Activated CD4-positive, alpha-beta T cell treated with anti-CD3 and anti-CD28 coated beads, Interleukin-2, amount 10 ng/mL, durations not matched to agents 24 days and 14 days (primary cell): Measurements from ENCODE around the gene PIKFYVE. TPM values are rescaled to one million over a fixed set of nuclear protein-coding genes. Genes with fewer than 3 reads are reported as not detected.
"Not testable (repeated sequence)": the region's sequence is repeated elsewhere in the genome, so short reads cannot be mapped to it uniquely, and the experiment has no call there.

ENCODE experiments used
- DNase-seq: peaks from one replicate; pipeline ENCODE4 v3.0.0; 2022
- H3K27ac Mint-ChIP-seq: one replicate; pipeline ENCODE4 v1.8.0; 2022; ENCODE audit warnings: mild to moderate bottlenecking, mixed read lengths
- H3K27me3 Mint-ChIP-seq: one replicate; pipeline ENCODE4 v1.8.0; 2022; ENCODE audit warnings: mixed read lengths
- H3K36me3 Mint-ChIP-seq: one replicate; pipeline ENCODE4 v1.8.0; 2022; ENCODE audit warnings: low read depth, mild to moderate bottlenecking, mixed read lengths
- H3K4me1 Mint-ChIP-seq: one replicate; pipeline ENCODE4 v1.8.0; 2021; ENCODE audit warnings: mixed read lengths
- H3K4me3 Mint-ChIP-seq: one replicate; pipeline ENCODE4 v1.8.0; 2022; ENCODE audit warnings: mild to moderate bottlenecking, moderate library complexity, mixed read lengths
- H3K9me3 Mint-ChIP-seq: one replicate; pipeline ENCODE4 v1.8.0; 2021; ENCODE audit warnings: mixed read lengths
- intact Hi-C: fragments of 100-400 bp; cut with micrococcal nuclease; formaldehyde crosslinking; loops from one replicate; pipeline ENCODE4 v1.15.1; 2023
- total RNA-seq: library from RNA; stranded (reverse); gene quantifications from 2 replicates; pipeline ENCODE4 v1.2.3, GENCODE V29; 2022

PIKFYVE gene
- total RNA-seq, 1 donor from 2014 or later = 29.4 TPM

DNA sequence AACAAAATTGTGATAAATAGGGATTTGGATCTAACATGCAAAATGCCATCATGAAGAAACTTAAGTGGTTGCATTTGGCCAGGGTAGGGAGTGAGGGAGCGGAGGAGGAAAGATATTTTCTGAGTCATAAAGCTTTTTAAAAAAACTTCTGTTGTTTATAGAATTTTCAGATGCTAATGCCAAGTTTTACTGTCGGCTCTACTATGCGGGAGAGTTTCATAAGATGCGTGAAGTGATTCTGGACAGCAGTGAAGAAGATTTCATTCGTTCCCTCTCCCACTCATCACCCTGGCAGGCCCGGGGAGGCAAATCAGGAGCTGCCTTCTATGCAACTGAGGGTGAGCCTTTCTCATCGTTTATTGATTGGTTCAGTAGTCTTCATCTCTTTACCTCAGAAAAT lies 84.6 kb downstream of the PIKFYVE start:
- no peak for DNase-seq
- intact Hi-C loops = no loop called here
- Mint-ChIP-seq H3K36me3 (peaks cover 64% of the 10 kb centered on the region), H3K27ac (no peak overlapping the region), H3K9me3 (no peaks in the 10 kb centered on the region), H3K4me1 (no peaks in the 10 kb centered on the region), H3K4me3 (no peak overlapping the region), H3K27me3 (no peaks in the 10 kb centered on the region)

- H3K36me3 Mint-ChIP-seq = peaks cover 59% of the 10 kb centered on the region
- no peaks in the 10 kb centered on the region for H3K27me3 Mint-ChIP-seq
- DNase-seq = no peak
- H3K27ac Mint-ChIP-seq = no peak overlapping the region
- no peak overlapping the region for H3K4me3 Mint-ChIP-seq
- intact Hi-C loops = no loop called here
- H3K9me3 Mint-ChIP-seq = no peaks in the 10 kb centered on the region
- H3K4me1 Mint-ChIP-seq = peaks cover 2% of the 10 kb centered on the region
Observed at GRCh38 chr2:208352644-208353567, 86.9 kb downstream of the PIKFYVE start.

DNA sequence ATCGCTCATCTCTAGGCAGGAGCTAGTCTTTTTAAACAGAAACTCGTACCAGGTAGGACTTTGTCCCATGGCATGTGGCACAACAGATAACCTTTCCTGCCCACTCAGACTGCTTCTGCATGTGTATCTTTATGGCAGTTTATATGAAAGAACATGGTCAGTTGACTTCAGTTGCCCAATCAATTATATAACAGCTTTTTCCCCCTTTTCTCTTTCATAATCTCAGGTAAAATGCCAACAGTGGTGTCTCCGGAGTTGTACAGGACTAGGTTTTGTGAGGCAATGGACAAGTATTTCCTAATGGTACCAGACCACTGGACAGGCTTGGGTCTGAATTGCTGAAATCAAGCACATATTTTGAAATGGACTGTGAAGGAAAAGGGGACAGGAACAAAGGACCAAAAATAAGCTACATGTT lies 88.9 kb downstream of the PIKFYVE start:
- peaks cover 55% of the 10 kb centered on the region for H3K36me3 Mint-ChIP-seq
- intact Hi-C loops = no loop called here

GRCh38 chr2:208356420-208356819 lies 90.4 kb downstream of the PIKFYVE start:
- intact Hi-C loops, H3K27ac Mint-ChIP-seq, H3K27me3 Mint-ChIP-seq, H3K4me1 Mint-ChIP-seq, DNase-seq, H3K9me3 Mint-ChIP-seq, H3K4me3 Mint-ChIP-seq: not testable (repeated sequence)
- peaks cover 47% of the 10 kb centered on the region for H3K36me3 Mint-ChIP-seq

More for the DNA sequence above, 88.9 kb downstream of the PIKFYVE start:
- peaks cover 2% of the 10 kb centered on the region for H3K4me1 Mint-ChIP-seq
- no peak overlapping the region for H3K27ac Mint-ChIP-seq
- no peak overlapping the region for H3K4me3 Mint-ChIP-seq
- DNase-seq = no peak
- no peaks in the 10 kb centered on the region for H3K27me3 Mint-ChIP-seq
- no peaks in the 10 kb centered on the region for H3K9me3 Mint-ChIP-seq

GRCh38 chr2:208356846-208357574 lies 91.0 kb downstream of the PIKFYVE start:
- Mint-ChIP-seq H3K9me3 (no peaks in the 10 kb centered on the region), H3K27me3 (no peaks in the 10 kb centered on the region), H3K36me3 (peaks cover 43% of the 10 kb centered on the region), H3K4me3 (no peak overlapping the region), H3K4me1 (peaks cover 2% of the 10 kb centered on the region), H3K27ac (no peak overlapping the region)
- intact Hi-C loops = no loop called here
- DNase-seq = no peak

DNA sequence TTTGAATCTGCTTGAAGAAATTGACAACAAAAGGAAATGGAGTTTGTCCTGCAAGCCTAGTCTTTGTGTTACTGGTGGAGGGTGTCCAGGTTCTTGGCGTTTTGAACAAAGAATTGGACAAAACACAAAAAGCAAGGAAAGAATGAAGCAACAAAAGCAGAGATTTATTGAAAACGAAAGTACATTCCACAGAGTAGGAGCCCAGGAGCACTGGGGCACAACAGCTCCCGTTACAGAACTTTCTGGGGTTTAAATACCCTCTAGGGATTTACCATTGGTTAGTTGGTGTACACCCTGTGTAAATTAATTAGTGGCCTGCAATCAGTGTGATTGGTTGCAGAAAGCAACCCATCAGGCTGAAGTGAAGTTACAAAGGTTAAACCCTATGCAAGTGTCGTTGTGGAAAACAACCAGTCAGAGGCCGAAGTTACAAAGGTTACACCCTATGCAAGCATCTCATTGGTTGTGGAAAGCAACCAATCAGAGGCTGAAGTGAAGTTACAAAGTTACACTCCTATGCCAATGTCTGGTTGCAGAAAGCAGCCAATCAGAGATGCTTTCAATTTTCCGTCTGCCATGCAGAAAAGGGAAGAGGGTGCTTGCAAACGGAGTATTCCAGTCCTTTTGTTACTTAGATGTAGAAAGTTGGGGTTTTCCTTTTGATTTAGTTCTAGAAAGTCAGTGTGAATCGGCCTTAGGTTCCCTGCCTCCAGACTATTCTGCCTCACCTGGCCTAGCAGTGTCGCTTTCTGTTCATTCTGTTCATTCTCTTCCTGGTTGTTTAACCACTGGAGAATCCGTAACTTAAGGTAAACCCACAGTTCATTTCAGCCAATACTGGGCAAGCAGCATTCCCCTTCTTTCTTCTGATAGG lies 92.9 kb downstream of the PIKFYVE start:
- peaks cover 7% of the 10 kb centered on the region for H3K4me1 Mint-ChIP-seq
- intact Hi-C loops = no loop called here
- peaks cover 25% of the 10 kb centered on the region for H3K36me3 Mint-ChIP-seq
- H3K9me3 Mint-ChIP-seq = peaks cover 3% of the 10 kb centered on the region
- no peak for DNase-seq
- peak overlapping the region; percentile 10 for H3K27ac Mint-ChIP-seq
- no peak overlapping the region for H3K4me3 Mint-ChIP-seq
- H3K27me3 Mint-ChIP-seq = no peaks in the 10 kb centered on the region

- Mint-ChIP-seq H3K27me3 (peaks cover 6% of the 10 kb centered on the region), H3K4me1 (peaks cover 7% of the 10 kb centered on the region), H3K9me3 (peaks cover 3% of the 10 kb centered on the region), H3K36me3 (peaks cover 22% of the 10 kb centered on the region), H3K4me3 (no peak overlapping the region), H3K27ac (no peak overlapping the region)
- DNase-seq = peak; percentile 60
- intact Hi-C loops = no loop called here
Observed at GRCh38 chr2:208359632-208359986, 93.6 kb downstream of the PIKFYVE start.

GRCh38 chr2:208360259-208361076 lies 94.4 kb downstream of the PIKFYVE start:
- intact Hi-C loops = no loop called here
- H3K4me3 Mint-ChIP-seq = no peak overlapping the region
- peaks cover 14% of the 10 kb centered on the region for H3K36me3 Mint-ChIP-seq
- peaks cover 7% of the 10 kb centered on the region for H3K4me1 Mint-ChIP-seq
- no peak overlapping the region for H3K27ac Mint-ChIP-seq
- peaks cover 6% of the 10 kb centered on the region for H3K27me3 Mint-ChIP-seq
- H3K9me3 Mint-ChIP-seq = peaks cover 8% of the 10 kb centered on the region
- DNase-seq = no peak

GRCh38 chr2:208361077-208361441 lies 95.0 kb downstream of the PIKFYVE start:
- DNase-seq = no peak
- Mint-ChIP-seq H3K4me1 (peaks cover 7% of the 10 kb centered on the region), H3K36me3 (peaks cover 13% of the 10 kb centered on the region), H3K27ac (no peak overlapping the region), H3K4me3 (no peak overlapping the region), H3K27me3 (peaks cover 6% of the 10 kb centered on the region), H3K9me3 (peaks cover 8% of the 10 kb centered on the region)
- intact Hi-C loops = no loop called here

- Mint-ChIP-seq H3K4me3 (no peak overlapping the region), H3K36me3 (peaks cover 5% of the 10 kb centered on the region), H3K27ac (no peak overlapping the region), H3K4me1 (peaks cover 4% of the 10 kb centered on the region), H3K27me3 (peaks cover 7% of the 10 kb centered on the region), H3K9me3 (peaks cover 13% of the 10 kb centered on the region)
- intact Hi-C loops = no loop called here
- DNase-seq = no peak
Observed at GRCh38 chr2:208363485-208363884, 97.4 kb downstream of the PIKFYVE start.

- H3K27me3 Mint-ChIP-seq = peaks cover 9% of the 10 kb centered on the region
- intact Hi-C loops = no loop called here
- no peak overlapping the region for H3K27ac Mint-ChIP-seq
- peaks cover 4% of the 10 kb centered on the region for H3K4me1 Mint-ChIP-seq
- no peak for DNase-seq
- H3K4me3 Mint-ChIP-seq = no peak overlapping the region
- H3K9me3 Mint-ChIP-seq = peaks cover 13% of the 10 kb centered on the region
- no peaks in the 10 kb centered on the region for H3K36me3 Mint-ChIP-seq
Observed at GRCh38 chr2:208366215-208367127, 100.4 kb downstream of the PIKFYVE start.

- no peak overlapping the region for H3K27ac Mint-ChIP-seq
- no peaks in the 10 kb centered on the region for H3K4me1 Mint-ChIP-seq
- peaks cover 8% of the 10 kb centered on the region for H3K27me3 Mint-ChIP-seq
- no peaks in the 10 kb centered on the region for H3K36me3 Mint-ChIP-seq
- H3K4me3 Mint-ChIP-seq = no peak overlapping the region
- DNase-seq = no peak
- peaks cover 10% of the 10 kb centered on the region for H3K9me3 Mint-ChIP-seq
- intact Hi-C loops = no loop called here
Observed at GRCh38 chr2:208369091-208369490, 103.0 kb downstream of the PIKFYVE start.
